GM12878 (cell line): ENCODE results near the gene HSF4. TPM values are rescaled to one million over a fixed set of nuclear protein-coding genes. Genes with fewer than 3 reads are reported as not detected.
A peak's percentile ranks its signal among the peaks of the same experiment; 100 is the strongest.

Experiments used
- ATAC-seq: fragments of 200-7000 bp; cut with Tn5 transposase; 3 replicates; pipeline ENCODE4 v1.9.1; 2020; ENCODE audit warnings: mild to moderate bottlenecking, moderate library complexity
- BruUV-seq: library from RNA; stranded (reverse); fragments of 400-500 nt; replicated peaks from 2 replicates; lab custom pipeline; 2021; lab: Mats Ljungman, UMichigan
- CTCF ChIA-PET: fragments of 300-600 bp; sonication (Branson Sonifier 250); formaldehyde crosslinking; extraction: SDS; loops from one replicate; lab custom pipeline; 2021; ENCODE audit warnings: inconsistent platforms; lab: Yijun Ruan, JAX
- POLR2A ChIA-PET: fragments of 350-600 bp; formaldehyde crosslinking; extraction: SDS; loops from one replicate; lab custom pipeline; 2021; ENCODE audit warnings: inconsistent platforms; lab: Charles Lee
- RAD21 ChIA-PET: fragments of 300-600 bp; sonication (Branson Sonifier 250); formaldehyde crosslinking; loops from one replicate; lab custom pipeline; 2023; ENCODE audit warnings: antibody characterized with exemption; ENCODE audit not compliant: unreplicated experiment; lab: Charles Lee
- SMC1A ChIA-PET: fragments of 300-600 bp; sonication (Branson Sonifier 250); formaldehyde crosslinking; loops from one replicate; lab custom pipeline; 2023; ENCODE audit not compliant: unreplicated experiment, uncharacterized antibody; lab: Charles Lee
- DNase-seq: peaks from one replicate; pipeline ENCODE4 v3.0.0-alpha.2; 2011; ENCODE audit warnings: low read depth, low spot score
- FAIRE-seq: peaks from 3 replicates; lab custom pipeline; 2011; peaks lifted over from hg19 to GRCh38; lab: Jason Lieb, UNC
- H2AFZ ChIP-seq: 2 replicates; pipeline ENCODE4 v1.6.0; 2011; ENCODE audit warnings: low read depth, low read length, control low read depth; ENCODE audit not compliant: control insufficient read depth
- H3K27ac ChIP-seq: 2 replicates; pipeline ENCODE4 v1.5.1; 2011; ENCODE audit warnings: control low read depth; ENCODE audit not compliant: control insufficient read depth, insufficient read depth
- H3K27me3 ChIP-seq, 2 experiments: replicated peaks in 1 of 2; 2 replicates each; pipeline versions ENCODE4 v1.6.0 to v1.6.1; 2011; ENCODE audit warnings: low read length in 1 of 2; ENCODE audit not compliant: control insufficient read depth in 2 of 2, insufficient read depth in 2 of 2
- H3K36me3 ChIP-seq, 2 experiments: 2 replicates each; pipeline ENCODE4 v1.5.1; 2011; ENCODE audit warnings: low read length in 1 of 2; ENCODE audit not compliant: control insufficient read depth in 2 of 2, insufficient read depth in 2 of 2
- H3K4me1 ChIP-seq: 2 replicates; pipeline ENCODE4 v1.6.1; 2011; ENCODE audit warnings: mild to moderate bottlenecking, low read length, moderate library complexity, mixed read lengths; ENCODE audit not compliant: control insufficient read depth, insufficient read depth
- H3K4me2 ChIP-seq: 2 replicates; pipeline ENCODE4 v1.6.0; 2011; ENCODE audit warnings: control low read depth; ENCODE audit not compliant: control insufficient read depth, insufficient read depth
- H3K4me3 ChIP-seq: fragments of 200-600 bp; sonication (generic); 2 replicates; pipeline ENCODE4 v1.5.1; 2016
- H3K79me2 ChIP-seq: 2 replicates; pipeline ENCODE4 v1.6.0; 2011; ENCODE audit warnings: low read length; ENCODE audit not compliant: control insufficient read depth, insufficient read depth
- H3K9ac ChIP-seq: 2 replicates; pipeline ENCODE4 v1.8.0; 2011; ENCODE audit warnings: low read length, control low read depth, mixed read lengths; ENCODE audit not compliant: control insufficient read depth, insufficient read depth
- H3K9me3 ChIP-seq: replicated peaks from 3 replicates; pipeline ENCODE4 v1.5.1; 2011; ENCODE audit warnings: mild to moderate bottlenecking, low read length; ENCODE audit not compliant: control insufficient read depth, insufficient read depth
- H4K20me1 ChIP-seq: 2 replicates; pipeline ENCODE4 v1.6.0; 2011; ENCODE audit not compliant: control insufficient read depth, insufficient read depth
- CBX3 ChIP-seq: fragments of 200-600 bp; sonication (generic); IDR thresholded peaks from 2 replicates; pipeline ENCODE4 v1.6.1; 2016; ENCODE audit warnings: low read depth, borderline replicate concordance
- CREM ChIP-seq: IDR thresholded peaks from 2 replicates; pipeline ENCODE4 v1.6.1; 2014; ENCODE audit warnings: antibody characterized with exemption, low read depth
- PAX8 ChIP-seq: fragments of 450-650 bp; IDR thresholded peaks from 2 replicates; pipeline ENCODE4 v1.6.1; 2017; ENCODE audit warnings: mild to moderate bottlenecking, moderate library complexity
- SMAD1 ChIP-seq: fragments of 450-650 bp; IDR thresholded peaks from 2 replicates; pipeline ENCODE4 v1.6.1; 2018; ENCODE audit warnings: mild to moderate bottlenecking, low read depth; ENCODE audit not compliant: partially characterized antibody
- SRF ChIP-seq, 2 experiments: IDR thresholded peaks; 2 replicates each; pipeline ENCODE4 v1.6.1; 2011; ENCODE audit warnings: low read depth in 2 of 2, low read length in 2 of 2, mild to moderate bottlenecking in 1 of 2, moderate library complexity in 1 of 2
- TAF1 ChIP-seq: IDR thresholded peaks from 2 replicates; pipeline ENCODE4 v1.6.1; 2011; ENCODE audit warnings: mild to moderate bottlenecking, low read depth, low read length, borderline replicate concordance
- WGBS: methylation state at CpG from one replicate; pipeline ENCODE4 v1.1.6; 2016; ENCODE audit warnings: low lambda C conversion rate; ENCODE audit not compliant: insufficient replicate concordance, insufficient coverage; ENCODE audit errors: missing lambda C conversion rate; 5-methylcytosine and 5-hydroxymethylcytosine counted together
- in situ Hi-C: fragments of 300-500 bp; cut with MboI; formaldehyde crosslinking; loops from 9 replicates; pipeline ENCODE4 v1.14.3; 2018; ENCODE audit warnings: mixed read lengths
- intact Hi-C: fragments of 100-400 bp; cut with micrococcal nuclease; formaldehyde crosslinking; loops from one replicate; pipeline ENCODE4 v1.14.2; 2022; ENCODE audit not compliant: unreplicated experiment
- polyA plus RNA-seq, 11 experiments: library from polyadenylated mRNA; depleted of rRNA in 4 of 11; unstranded in 6 of 11; stranded (reverse) in 5 of 11; fragments of >200 nt; fragmentation: Nextera tagmentation in 4 of 11; fragmentation: Illumina TruSeq in 1 of 11; extraction: Ambion mirVana in 4 of 11; extraction: Trizol in 1 of 11; gene quantifications; 1 replicate in 1 of 11; 2 replicates in 10 of 11; pipeline versions ENCODE4 v1.2.1 to v1.2.3, GENCODE V29; 2011 to 2016; ENCODE audit warnings: inconsistent platforms in 2 of 11, missing spikeins in 2 of 11, low read depth in 1 of 11
- total RNA-seq, 4 experiments: library from RNA; depleted of rRNA in 3 of 4; stranded (reverse); fragments of >200 nt in 3 of 4; fragmentation: Illumina TruSeq in 1 of 4; extraction: Trizol in 1 of 4; gene quantifications; 2 replicates each; pipeline versions ENCODE4 v1.2.1 to v1.2.3, GENCODE V29; 2013 to 2021
- TF ChIP-seq, protein P1 (sequence below): IDR thresholded peaks from 2 replicates; pipeline ENCODE4 v1.6.1; 2011; ENCODE audit warnings: low read depth, low read length, improper control_type of control experiment, borderline replicate concordance

The HSF4 gene
- total and polyA plus RNA-seq, 10 of the 15 experiments (the other 5 are each of a cell fraction or from before 2014, with no cell fraction given) = 0.31 to 9.9 (median 2.6) TPM; not detected in 1

DNA sequence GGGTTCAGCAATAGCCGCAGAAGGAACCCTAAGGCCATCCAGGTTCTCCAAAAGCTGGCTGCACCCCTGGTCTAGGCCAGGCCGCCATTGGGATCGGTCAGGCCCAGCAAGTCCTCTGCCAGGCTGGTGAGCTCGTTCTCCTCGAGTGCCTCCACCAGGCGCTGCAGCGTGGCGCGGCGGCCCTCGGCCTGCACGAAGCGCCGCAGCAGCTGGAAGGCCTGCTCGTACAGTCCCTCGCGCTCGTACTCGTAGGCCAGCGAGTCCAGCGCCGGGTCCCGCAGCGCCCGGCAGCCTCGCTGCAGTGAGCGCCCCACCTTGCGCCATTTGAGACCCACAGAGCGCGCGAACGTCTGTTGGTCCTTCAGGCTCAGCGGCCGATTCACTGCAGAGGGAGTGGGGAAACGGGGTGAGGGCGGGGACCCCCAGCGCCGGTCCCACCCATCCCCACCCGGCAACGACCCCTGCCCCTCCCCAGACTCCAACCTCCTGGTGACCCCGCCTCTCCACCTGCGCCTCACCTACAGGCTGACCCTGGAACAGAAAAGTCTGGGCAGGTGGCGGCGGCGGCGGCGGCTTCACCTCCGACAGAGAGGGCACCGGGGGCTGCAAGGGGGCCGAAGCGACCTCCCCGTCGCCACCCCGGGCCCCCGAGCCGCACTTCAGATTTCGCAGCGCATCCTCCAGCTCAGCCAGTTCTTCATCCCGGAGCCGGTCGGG is 9.8 kb upstream of the HSF4 start:
- no peaks in the 10 kb centered on the region for H3K36me3 ChIP-seq

More for the DNA sequence above, 9.8 kb upstream of the HSF4 start:
- SMC1A ChIA-PET = interaction anchor here (0.7 to 2.1 kb wide), 11 partner anchors 14 to 180 kb away, joined by 3 to 18 read pairs (median 5); no protein-coding TSS in a partner anchor
- H3K9ac ChIP-seq = no peak overlapping the region
- BruUV-seq = no TSS peak
- H4K20me1 ChIP-seq = peaks cover 10% of the 10 kb centered on the region; the same call in 1 of the 2 replicates
- DNase-seq (no peak), ATAC-seq (no peak)
- peaks cover 25% of the 10 kb centered on the region for H3K4me1 ChIP-seq
- H3K9me3 ChIP-seq = no peaks in the 10 kb centered on the region
- CTCF ChIA-PET = interaction anchor here (0.6 to 10.0 kb wide), 49 partner anchors 10 to 273 kb away, joined by 3 to 98 read pairs (median 5); partner anchors contain the start of genes EXOC3L1, NOL3 and PHAF1
- no peak overlapping the region for H3K27ac ChIP-seq
- RAD21 ChIA-PET = interaction anchor here (0.6 to 2.6 kb wide), 34 partner anchors 13 to 259 kb away, joined by 3 to 69 read pairs (median 4); partner anchors contain the start of genes NOL3 and PHAF1
- TF ChIP-seq, protein P1, sequence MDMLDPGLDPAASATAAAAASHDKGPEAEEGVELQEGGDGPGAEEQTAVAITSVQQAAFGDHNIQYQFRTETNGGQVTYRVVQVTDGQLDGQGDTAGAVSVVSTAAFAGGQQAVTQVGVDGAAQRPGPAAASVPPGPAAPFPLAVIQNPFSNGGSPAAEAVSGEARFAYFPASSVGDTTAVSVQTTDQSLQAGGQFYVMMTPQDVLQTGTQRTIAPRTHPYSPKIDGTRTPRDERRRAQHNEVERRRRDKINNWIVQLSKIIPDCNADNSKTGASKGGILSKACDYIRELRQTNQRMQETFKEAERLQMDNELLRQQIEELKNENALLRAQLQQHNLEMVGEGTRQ = no peak
- TF ChIP-seq CBX3 (no peak), CREM (no peak), PAX8 (no peak), SRF (IDR thresholded peaks at IDR 0.05; ENCODE audit: low read depth in 2 of 2, low read length in 2 of 2) (no peak), TAF1 (no peak), SMAD1 (no peak)
- TF ChIP-seq, all 136 proteins: peak for 0
- FAIRE-seq = no peak
- Histone ChIP-seq H3K4me3 (peak overlapping the region; percentile 45; the same call in 1 of the 2 replicates), H3K4me2 (peak overlapping the region; percentile 87), H3K79me2 (peaks cover 11% of the 10 kb centered on the region), H2AFZ (no peak overlapping the region), H3K27me3 (no peaks in the 10 kb centered on the region)
- POLR2A ChIA-PET = interaction anchor here (0.6 to 1.0 kb wide), 4 partner anchors 15 to 137 kb away, joined by 3 to 6 read pairs (median 4); partner anchors contain the start of gene NOL3
- intact Hi-C loops (loop anchor here (1.0 to 5.0 kb wide), 4 partner anchors 52 to 508 kb away; partner anchors contain the start of genes ACD and PARD6A), in situ Hi-C loops (loop anchor here (5.0 to 10.0 kb wide), 2 partner anchors 137 to 180 kb away; no protein-coding TSS in a partner anchor)
- WGBS = 84% methylated on average over 43 of the region's 61 CpGs
